ENCODE measurements around the gene SLFN11.

DNA sequence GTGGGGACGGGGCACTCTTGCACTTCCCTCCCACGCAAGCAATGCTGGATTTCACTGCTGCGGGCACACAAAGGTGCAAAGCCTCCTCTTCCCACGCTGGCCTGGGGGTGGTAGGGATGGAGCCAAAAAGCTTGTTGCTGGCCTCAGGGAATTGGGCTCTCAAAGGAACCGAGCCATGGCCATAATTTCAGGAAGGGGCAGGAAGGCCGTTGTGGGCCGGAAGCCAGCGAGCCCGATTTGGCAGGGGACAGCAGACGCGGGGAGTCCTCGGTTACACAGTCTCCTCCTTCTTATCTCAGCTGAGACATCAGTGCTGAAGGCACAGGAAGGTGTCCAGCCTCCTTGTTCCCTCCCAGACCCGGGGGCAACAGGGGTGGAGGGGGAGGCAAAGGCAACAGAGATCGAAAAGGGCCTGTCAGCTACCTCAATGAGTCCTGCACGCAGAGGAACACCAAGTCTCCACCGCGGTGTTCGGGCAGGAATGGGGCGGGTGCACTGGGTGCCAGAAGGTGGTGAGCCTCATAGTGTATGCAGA, 59.5 kb downstream of the SLFN11 start:
- TF ChIP-seq, protein P1, sequence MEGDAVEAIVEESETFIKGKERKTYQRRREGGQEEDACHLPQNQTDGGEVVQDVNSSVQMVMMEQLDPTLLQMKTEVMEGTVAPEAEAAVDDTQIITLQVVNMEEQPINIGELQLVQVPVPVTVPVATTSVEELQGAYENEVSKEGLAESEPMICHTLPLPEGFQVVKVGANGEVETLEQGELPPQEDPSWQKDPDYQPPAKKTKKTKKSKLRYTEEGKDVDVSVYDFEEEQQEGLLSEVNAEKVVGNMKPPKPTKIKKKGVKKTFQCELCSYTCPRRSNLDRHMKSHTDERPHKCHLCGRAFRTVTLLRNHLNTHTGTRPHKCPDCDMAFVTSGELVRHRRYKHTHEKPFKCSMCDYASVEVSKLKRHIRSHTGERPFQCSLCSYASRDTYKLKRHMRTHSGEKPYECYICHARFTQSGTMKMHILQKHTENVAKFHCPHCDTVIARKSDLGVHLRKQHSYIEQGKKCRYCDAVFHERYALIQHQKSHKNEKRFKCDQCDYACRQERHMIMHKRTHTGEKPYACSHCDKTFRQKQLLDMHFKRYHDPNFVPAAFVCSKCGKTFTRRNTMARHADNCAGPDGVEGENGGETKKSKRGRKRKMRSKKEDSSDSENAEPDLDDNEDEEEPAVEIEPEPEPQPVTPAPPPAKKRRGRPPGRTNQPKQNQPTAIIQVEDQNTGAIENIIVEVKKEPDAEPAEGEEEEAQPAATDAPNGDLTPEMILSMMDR (IDR thresholded peaks at IDR 0.05) = no peak
- TF ChIP-seq POLR2A (IDR thresholded peaks at IDR 0.05) = no peak
